K562 (cell line): Measurements from ENCODE around the gene PRCC. TPM values are rescaled to one million over a fixed set of nuclear protein-coding genes. Genes with fewer than 3 reads are reported as not detected.

Experiments used
- CBFB ChIP-seq: sonication (generic); formaldehyde crosslinking; IDR thresholded peaks from 2 replicates; pipeline ENCODE4 v1.4.0; 2020; ENCODE audit warnings: mild to moderate bottlenecking, missing genetic modification reagents
- DMBX1 ChIP-seq: fragments of 250-450 bp; sonication (Bioruptor Pico); IDR thresholded peaks from 2 replicates; pipeline ENCODE4 v1.8.0; 2022; ENCODE audit warnings: inconsistent platforms, mild to moderate bottlenecking, moderate library complexity, borderline replicate concordance
- ILK ChIP-seq: fragments of 450-650 bp; IDR thresholded peaks from 2 replicates; pipeline ENCODE4 v1.6.1; 2016; ENCODE audit warnings: missing genetic modification characterization, low read depth, mild to moderate bottlenecking, missing compliant biosample characterization, moderate library complexity, borderline replicate concordance
- NKRF ChIP-seq: fragments of 450-650 bp; IDR thresholded peaks from 2 replicates; pipeline ENCODE4 v1.6.1; 2016; ENCODE audit warnings: borderline replicate concordance
- PURB ChIP-seq: sonication (generic); formaldehyde crosslinking; IDR thresholded peaks from 2 replicates; pipeline ENCODE4 v1.9.0; 2021; ENCODE audit warnings: low read depth, mild to moderate bottlenecking, missing genetic modification reagents
- RBM17 ChIP-seq: fragments of 200-400 bp; formaldehyde crosslinking; IDR thresholded peaks from 2 replicates; pipeline ENCODE4 v1.6.1; 2017; ENCODE audit warnings: low read depth, mild to moderate bottlenecking, low read length, borderline replicate concordance
- SFPQ ChIP-seq: fragments of 200-400 bp; formaldehyde crosslinking; IDR thresholded peaks from 2 replicates; pipeline ENCODE4 v1.6.1; 2017; ENCODE audit warnings: mild to moderate bottlenecking, low read depth, low read length, moderate library complexity
- SMC3 ChIP-seq: conservative IDR thresholded peaks from 2 replicates; pipeline ENCODE4 v1.6.1; 2011; ENCODE audit warnings: low read depth, low read length, improper control_type of control experiment; ENCODE audit not compliant: insufficient read depth
- TBL1XR1 ChIP-seq, 2 experiments: IDR thresholded peaks; 2 replicates each; pipeline ENCODE4 v1.6.1; 2012; ENCODE audit warnings: improper control_type of control experiment in 2 of 2, low read length in 2 of 2, mild to moderate bottlenecking in 1 of 2
- TBP ChIP-seq: optimal IDR thresholded peaks from 2 replicates; pipeline ENCODE3; 2011; ENCODE audit warnings: low read depth, low read length, improper control_type of control experiment
- U2AF1 ChIP-seq: fragments of 200-400 bp; formaldehyde crosslinking; optimal IDR thresholded peaks from 2 replicates; pipeline ENCODE3; 2017; ENCODE audit warnings: mild to moderate bottlenecking, low read depth, low read length, moderate library complexity
- ZC3H11A ChIP-seq: IDR thresholded peaks from 2 replicates; pipeline ENCODE4 v1.6.1; 2012; ENCODE audit warnings: low read depth, low read length, improper control_type of control experiment
- ZC3H8 ChIP-seq: fragments of 450-650 bp; IDR thresholded peaks from 2 replicates; pipeline ENCODE4 v1.6.1; 2017
- ZNF174 ChIP-seq: fragments of 250-450 bp; sonication (Bioruptor Pico); IDR thresholded peaks from 2 replicates; pipeline ENCODE4 v1.4.0; 2020; ENCODE audit warnings: mild to moderate bottlenecking
- ZNF217 ChIP-seq: sonication (generic); formaldehyde crosslinking; IDR thresholded peaks from 2 replicates; pipeline ENCODE4 v1.8.0; 2022; ENCODE audit warnings: mild to moderate bottlenecking, missing genetic modification reagents
- ZNF507 ChIP-seq: conservative IDR thresholded peaks from 2 replicates; pipeline ENCODE4 v1.6.1; 2017; ENCODE audit warnings: missing genetic modification characterization, missing compliant biosample characterization
- ZNF695 ChIP-seq: fragments of 450-650 bp; formaldehyde crosslinking; IDR thresholded peaks from 2 replicates; pipeline ENCODE4 v1.4.0; 2020; ENCODE audit warnings: mild to moderate bottlenecking, moderate library complexity
- polyA plus RNA-seq, 8 experiments: library from polyadenylated mRNA; depleted of rRNA in 4 of 8; stranded (reverse) in 5 of 8; unstranded in 3 of 8; fragments of >200 nt; fragmentation: Nextera tagmentation in 2 of 8; fragmentation: Illumina TruSeq in 1 of 8; extraction: Ambion mirVana in 2 of 8; extraction: Trizol in 1 of 8; gene quantifications; 2 replicates each; pipeline versions ENCODE4 v1.2.1 to v1.2.3, GENCODE V29; 2011 to 2014; ENCODE audit warnings: inconsistent platforms in 1 of 8, missing spikeins in 1 of 8
- total RNA-seq, 7 experiments: library from RNA; depleted of rRNA in 6 of 7; stranded (reverse); fragments of >200 nt in 6 of 7; fragmentation: Illumina TruSeq in 2 of 7; extraction: Trizol in 2 of 7; gene quantifications; 2 replicates each; pipeline versions ENCODE4 v1.2.1 to v1.2.3, GENCODE V29; 2011 to 2021; ENCODE audit warnings: low replicate concordance in 1 of 7
- TF ChIP-seq, protein P1 (sequence below): fragments of 450-650 bp; IDR thresholded peaks from 2 replicates; pipeline ENCODE4 v1.6.1; 2016; ENCODE audit warnings: antibody characterized with exemption
- TF ChIP-seq, protein P2 (sequence below): IDR thresholded peaks from 3 replicates; pipeline ENCODE4 v1.6.1; 2011; ENCODE audit warnings: borderline replicate concordance, mild to moderate bottlenecking, moderate library complexity; ENCODE audit not compliant: insufficient read length; ENCODE audit errors: extremely low read depth

PRCC gene
- total and polyA plus RNA-seq, 9 of the 15 experiments (the other 6 are each of a cell fraction or from before 2014, with no cell fraction given): 23.9 to 201 (median 41.1) TPM

- TF ChIP-seq, protein P1, sequence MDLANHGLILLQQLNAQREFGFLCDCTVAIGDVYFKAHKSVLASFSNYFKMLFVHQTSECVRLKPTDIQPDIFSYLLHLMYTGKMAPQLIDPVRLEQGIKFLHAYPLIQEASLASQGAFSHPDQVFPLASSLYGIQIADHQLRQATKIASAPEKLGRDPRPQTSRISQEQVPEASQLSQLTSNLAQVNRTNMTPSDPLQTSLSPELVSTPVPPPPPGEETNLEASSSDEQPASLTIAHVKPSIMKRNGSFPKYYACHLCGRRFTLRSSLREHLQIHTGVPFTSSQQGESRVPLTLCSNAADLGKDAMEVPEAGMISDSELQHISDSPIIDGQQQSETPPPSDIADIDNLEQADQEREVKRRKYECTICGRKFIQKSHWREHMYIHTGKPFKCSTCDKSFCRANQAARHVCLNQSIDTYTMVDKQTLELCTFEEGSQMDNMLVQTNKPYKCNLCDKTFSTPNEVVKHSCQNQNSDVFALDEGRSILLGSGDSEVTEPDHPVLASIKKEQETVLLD: peak; percentile 86
- no peak for TF ChIP-seq RBM17
- TF ChIP-seq, protein P2, sequence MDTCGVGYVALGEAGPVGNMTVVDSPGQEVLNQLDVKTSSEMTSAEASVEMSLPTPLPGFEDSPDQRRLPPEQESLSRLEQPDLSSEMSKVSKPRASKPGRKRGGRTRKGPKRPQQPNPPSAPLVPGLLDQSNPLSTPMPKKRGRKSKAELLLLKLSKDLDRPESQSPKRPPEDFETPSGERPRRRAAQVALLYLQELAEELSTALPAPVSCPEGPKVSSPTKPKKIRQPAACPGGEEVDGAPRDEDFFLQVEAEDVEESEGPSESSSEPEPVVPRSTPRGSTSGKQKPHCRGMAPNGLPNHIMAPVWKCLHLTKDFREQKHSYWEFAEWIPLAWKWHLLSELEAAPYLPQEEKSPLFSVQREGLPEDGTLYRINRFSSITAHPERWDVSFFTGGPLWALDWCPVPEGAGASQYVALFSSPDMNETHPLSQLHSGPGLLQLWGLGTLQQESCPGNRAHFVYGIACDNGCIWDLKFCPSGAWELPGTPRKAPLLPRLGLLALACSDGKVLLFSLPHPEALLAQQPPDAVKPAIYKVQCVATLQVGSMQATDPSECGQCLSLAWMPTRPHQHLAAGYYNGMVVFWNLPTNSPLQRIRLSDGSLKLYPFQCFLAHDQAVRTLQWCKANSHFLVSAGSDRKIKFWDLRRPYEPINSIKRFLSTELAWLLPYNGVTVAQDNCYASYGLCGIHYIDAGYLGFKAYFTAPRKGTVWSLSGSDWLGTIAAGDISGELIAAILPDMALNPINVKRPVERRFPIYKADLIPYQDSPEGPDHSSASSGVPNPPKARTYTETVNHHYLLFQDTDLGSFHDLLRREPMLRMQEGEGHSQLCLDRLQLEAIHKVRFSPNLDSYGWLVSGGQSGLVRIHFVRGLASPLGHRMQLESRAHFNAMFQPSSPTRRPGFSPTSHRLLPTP: no peak
- TF ChIP-seq ZC3H11A: 0 out of 2 replicates have a peak, but pooled peaks have one; percentile 58
- no peak for TF ChIP-seq ZC3H8
- TF ChIP-seq SFPQ: no peak
- peak in 1 of 2 experiments; percentile 98; a peak in 2 of 4 replicates for TF ChIP-seq TBL1XR1 (IDR thresholded peaks at IDR 0.05; ENCODE audit: low read length in 2 of 2)
- TF ChIP-seq TBP: no peak
- no peak for TF ChIP-seq ILK (tag)
- no peak for TF ChIP-seq DMBX1 (CRISPR knock-in tag)
- TF ChIP-seq U2AF1: no peak
- TF ChIP-seq ZNF507 (tag): no peak
- no peak for TF ChIP-seq ZNF174 (CRISPR knock-in tag)
- TF ChIP-seq CBFB (CRISPR knock-in tag): no peak
- TF ChIP-seq NKRF: peak; percentile 78; the same call in 1 of the 2 replicates
- TF ChIP-seq ZNF217 (CRISPR knock-in tag): no peak
- TF ChIP-seq SMC3: 0 out of 2 replicates have a peak, but pooled peaks have one; percentile 18
- TF ChIP-seq ZNF695: no peak
- TF ChIP-seq PURB: no peak
Measured at GRCh38 chr1:156728599-156729462, 38.5 kb upstream of the PRCC start, which contains the start of gene ISG20L2 (continued).
